Activated CD4-positive, CD25-positive, alpha-beta regulatory T cell treated with anti-CD3 and anti-CD28 coated beads, Interleukin-2, amount 50 U/mL, for 72 hours (primary cell): ENCODE results near the gene TFE3.
"Not testable (repeated sequence)": the region's sequence is repeated elsewhere in the genome, so short reads cannot be mapped to it uniquely, and the experiment has no call there.

Experiments used
- DNase-seq: peaks from one replicate; pipeline ENCODE4 v3.0.0; 2021

TFE3 gene

GRCh38 chrX:49000636-49001035 is 42.5 kb downstream of the TFE3 start:
- no peak for DNase-seq

- DNase-seq = no peak
Measured at GRCh38 chrX:48999030-48999429, 44.1 kb downstream of the TFE3 start.

GRCh38 chrX:48998391-48998790 is 44.8 kb downstream of the TFE3 start:
- DNase-seq = no peak

GRCh38 chrX:48997865-48998264 is 45.3 kb downstream of the TFE3 start:
- no peak for DNase-seq

- DNase-seq = no peak
Measured at GRCh38 chrX:48997455-48997854, 45.7 kb downstream of the TFE3 start.

- DNase-seq = no peak
Measured at GRCh38 chrX:48996969-48997368, 46.2 kb downstream of the TFE3 start.

GRCh38 chrX:48992341-48992740 is 50.8 kb downstream of the TFE3 start:
- no peak for DNase-seq

GRCh38 chrX:48989483-48989882 is 53.7 kb downstream of the TFE3 start:
- DNase-seq = no peak

- no peak for DNase-seq
Measured at GRCh38 chrX:48983896-48984295, 59.3 kb downstream of the TFE3 start.

GRCh38 chrX:48983081-48983480 is 60.1 kb downstream of the TFE3 start:
- DNase-seq = no peak

GRCh38 chrX:48981178-48981577 is 62.0 kb downstream of the TFE3 start:
- DNase-seq = no peak

- not testable (repeated sequence) for DNase-seq
Measured at GRCh38 chrX:48980341-48980740, 62.8 kb downstream of the TFE3 start.
